ENCODE data around the gene TCERG1L. TPM values are rescaled to one million over a fixed set of nuclear protein-coding genes. Genes with fewer than 3 reads are reported as not detected.

Gene TCERG1L
- total RNA-seq, 1 experiment from 2014 or later = not detected

DNA sequence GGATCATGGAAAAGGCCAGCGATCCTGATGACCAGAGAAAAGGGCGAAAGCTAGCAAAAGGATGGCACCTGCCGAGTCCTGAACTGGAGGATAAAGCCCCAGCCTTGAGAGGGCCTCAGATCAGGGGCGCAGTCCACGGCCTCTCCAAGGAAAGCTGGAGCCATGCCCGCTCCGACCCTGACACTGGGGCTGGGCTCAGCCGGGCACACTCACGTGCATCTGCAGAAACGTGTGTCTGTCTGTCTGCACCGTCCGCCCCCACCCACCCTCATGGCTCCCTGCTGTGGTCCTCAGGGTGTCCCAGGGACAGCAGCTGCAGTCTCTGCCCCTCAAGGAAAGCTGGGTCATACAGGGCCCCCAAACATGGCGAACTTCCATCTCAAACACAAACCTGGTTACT lies 200.5 kb downstream of the TCERG1L start:
- CTCF ChIA-PET = interaction anchor here (0.6 kb wide), 1 partner anchor 1194 kb away, joined by 3 read pairs; no protein-coding TSS in a partner anchor
- no TSS peak for BruUV-seq (replicated peaks)
- Mint-ChIP-seq H3K27me3 (ENCODE audit: unreplicated experiment) (no peaks in the 10 kb centered on the region), H3K4me1 (ENCODE audit: low read depth, unreplicated experiment) (no peaks in the 10 kb centered on the region), H3K36me3 (ENCODE audit: insufficient read depth, unreplicated experiment) (peaks cover 4% of the 10 kb centered on the region), H3K4me3 (ENCODE audit: low read depth, unreplicated experiment) (no peak overlapping the region), H3K9me3 (ENCODE audit: low read depth, unreplicated experiment) (peaks cover 3% of the 10 kb centered on the region), H3K27ac (ENCODE audit: unreplicated experiment) (no peak overlapping the region)
- TF ChIP-seq, protein P1, sequence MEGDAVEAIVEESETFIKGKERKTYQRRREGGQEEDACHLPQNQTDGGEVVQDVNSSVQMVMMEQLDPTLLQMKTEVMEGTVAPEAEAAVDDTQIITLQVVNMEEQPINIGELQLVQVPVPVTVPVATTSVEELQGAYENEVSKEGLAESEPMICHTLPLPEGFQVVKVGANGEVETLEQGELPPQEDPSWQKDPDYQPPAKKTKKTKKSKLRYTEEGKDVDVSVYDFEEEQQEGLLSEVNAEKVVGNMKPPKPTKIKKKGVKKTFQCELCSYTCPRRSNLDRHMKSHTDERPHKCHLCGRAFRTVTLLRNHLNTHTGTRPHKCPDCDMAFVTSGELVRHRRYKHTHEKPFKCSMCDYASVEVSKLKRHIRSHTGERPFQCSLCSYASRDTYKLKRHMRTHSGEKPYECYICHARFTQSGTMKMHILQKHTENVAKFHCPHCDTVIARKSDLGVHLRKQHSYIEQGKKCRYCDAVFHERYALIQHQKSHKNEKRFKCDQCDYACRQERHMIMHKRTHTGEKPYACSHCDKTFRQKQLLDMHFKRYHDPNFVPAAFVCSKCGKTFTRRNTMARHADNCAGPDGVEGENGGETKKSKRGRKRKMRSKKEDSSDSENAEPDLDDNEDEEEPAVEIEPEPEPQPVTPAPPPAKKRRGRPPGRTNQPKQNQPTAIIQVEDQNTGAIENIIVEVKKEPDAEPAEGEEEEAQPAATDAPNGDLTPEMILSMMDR (IDR thresholded peaks at IDR 0.05; ENCODE audit: unreplicated experiment) = no peak
- intact Hi-C loops (cut with micrococcal nuclease; ENCODE audit: unreplicated experiment) = no loop called here
- no peak for DNase-seq

DNA sequence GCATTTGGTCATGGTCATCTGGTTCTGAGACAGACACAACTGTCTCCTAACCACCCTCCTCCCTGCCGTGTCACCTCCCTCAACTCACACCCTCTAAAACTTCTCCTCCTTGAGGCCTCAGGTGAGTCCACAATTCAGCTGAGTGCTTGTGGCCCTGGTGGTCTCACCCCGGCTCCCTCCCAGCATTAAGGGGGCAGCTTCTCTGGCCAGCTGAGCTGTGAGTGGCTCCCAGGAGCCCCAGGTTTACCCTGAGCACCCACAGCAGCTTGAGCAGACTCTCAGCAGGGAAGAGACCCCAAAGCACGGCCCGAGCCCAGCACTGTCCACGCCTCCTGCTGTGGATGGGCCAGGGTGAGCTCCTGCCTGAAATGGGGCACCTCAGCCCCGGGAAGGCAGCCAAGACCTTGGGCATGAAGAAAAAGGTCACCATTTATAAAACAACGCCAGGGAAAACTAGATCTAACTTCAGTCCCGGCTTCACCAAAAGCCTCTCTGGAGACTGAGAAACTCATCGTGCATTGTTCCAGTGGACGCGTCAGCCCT lies 201.2 kb downstream of the TCERG1L start:
- intact Hi-C loops (cut with micrococcal nuclease; ENCODE audit: unreplicated experiment) = no loop called here
- DNase-seq = no peak
- TF ChIP-seq, protein P1 (IDR thresholded peaks at IDR 0.05; ENCODE audit: unreplicated experiment) = no peak
- no peaks in the 10 kb centered on the region for H3K4me1 Mint-ChIP-seq (ENCODE audit: low read depth, unreplicated experiment)
- BruUV-seq (replicated peaks) = no TSS peak
- H3K4me3 Mint-ChIP-seq (ENCODE audit: low read depth, unreplicated experiment) = no peak overlapping the region
- H3K9me3 Mint-ChIP-seq (ENCODE audit: low read depth, unreplicated experiment) = peaks cover 3% of the 10 kb centered on the region
- no peak overlapping the region for H3K27ac Mint-ChIP-seq (ENCODE audit: unreplicated experiment)
- no peaks in the 10 kb centered on the region for H3K27me3 Mint-ChIP-seq (ENCODE audit: unreplicated experiment)
- H3K36me3 Mint-ChIP-seq (ENCODE audit: insufficient read depth, unreplicated experiment) = peaks cover 4% of the 10 kb centered on the region
- CTCF ChIA-PET = no interaction called here

DNA sequence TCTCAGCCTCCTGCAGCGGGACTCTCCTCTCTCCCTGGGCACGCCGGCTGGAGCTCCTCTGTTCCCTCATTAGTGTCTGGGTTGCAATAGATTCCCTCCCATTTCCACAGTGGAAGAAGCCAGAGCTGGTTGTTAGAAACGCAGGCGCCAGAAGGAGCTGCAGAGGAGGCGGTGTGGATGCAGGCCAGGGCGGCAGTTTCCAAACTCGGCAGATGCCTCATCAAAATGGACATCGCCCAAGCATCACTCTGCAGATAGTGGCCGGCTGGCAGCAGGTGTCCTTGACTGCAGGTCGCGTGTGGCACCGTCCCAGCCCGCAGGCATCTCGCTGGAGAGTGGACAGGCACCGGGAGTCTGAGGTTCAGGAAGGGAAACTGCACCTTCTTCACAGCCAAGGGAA lies 201.8 kb downstream of the TCERG1L start:
- DNase-seq = no peak
- intact Hi-C loops (cut with micrococcal nuclease; ENCODE audit: unreplicated experiment) = no loop called here
- Mint-ChIP-seq H3K9me3 (ENCODE audit: low read depth, unreplicated experiment) (peaks cover 3% of the 10 kb centered on the region), H3K4me1 (ENCODE audit: low read depth, unreplicated experiment) (no peaks in the 10 kb centered on the region), H3K27ac (ENCODE audit: unreplicated experiment) (no peak overlapping the region), H3K27me3 (ENCODE audit: unreplicated experiment) (no peaks in the 10 kb centered on the region), H3K36me3 (ENCODE audit: insufficient read depth, unreplicated experiment) (peaks cover 4% of the 10 kb centered on the region), H3K4me3 (ENCODE audit: low read depth, unreplicated experiment) (no peak overlapping the region)
- TF ChIP-seq, protein P1 (IDR thresholded peaks at IDR 0.05; ENCODE audit: unreplicated experiment) = no peak
- CTCF ChIA-PET = no interaction called here
- BruUV-seq (replicated peaks) = no TSS peak

DNA sequence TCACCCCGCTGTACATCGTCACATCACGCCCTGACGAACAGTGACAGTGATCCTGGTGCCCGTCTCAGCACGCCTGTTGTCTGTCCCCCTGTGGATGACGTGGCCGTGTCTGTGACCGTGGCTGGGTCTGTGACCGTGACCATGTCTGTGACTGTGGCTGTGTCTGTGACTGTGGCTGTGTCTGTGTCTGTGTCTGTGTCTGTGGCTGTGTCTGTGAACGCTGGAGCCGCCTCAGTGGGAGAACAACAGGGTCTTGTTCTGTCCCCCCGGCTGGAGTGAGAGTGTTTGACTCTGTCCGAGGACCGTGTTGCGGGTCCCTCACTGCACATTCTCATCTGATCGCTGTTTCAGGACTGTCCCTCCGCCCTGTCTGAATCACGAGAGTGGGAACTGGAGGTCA lies 202.2 kb downstream of the TCERG1L start:
- H3K27me3 Mint-ChIP-seq (ENCODE audit: unreplicated experiment) = no peaks in the 10 kb centered on the region
- H3K36me3 Mint-ChIP-seq (ENCODE audit: insufficient read depth, unreplicated experiment) = peaks cover 4% of the 10 kb centered on the region
- TF ChIP-seq, protein P1 (IDR thresholded peaks at IDR 0.05; ENCODE audit: unreplicated experiment) = no peak
- BruUV-seq (replicated peaks) = no TSS peak
- no peak overlapping the region for H3K4me3 Mint-ChIP-seq (ENCODE audit: low read depth, unreplicated experiment)
- H3K27ac Mint-ChIP-seq (ENCODE audit: unreplicated experiment) = no peak overlapping the region
- intact Hi-C loops (cut with micrococcal nuclease; ENCODE audit: unreplicated experiment) = no loop called here
- peaks cover 3% of the 10 kb centered on the region for H3K9me3 Mint-ChIP-seq (ENCODE audit: low read depth, unreplicated experiment)
- no peak for DNase-seq
- CTCF ChIA-PET = no interaction called here
- no peaks in the 10 kb centered on the region for H3K4me1 Mint-ChIP-seq (ENCODE audit: low read depth, unreplicated experiment)

Measured in Calu3 (cell line).